GM19351 (cell line): ENCODE measurements around the gene TJP2.

Experiments
- ATAC-seq: cut with Tn5 transposase; IDR thresholded peaks from one replicate; pipeline ENCODE4 v1.9.1; 2021; ENCODE audit warnings: mild to moderate bottlenecking, moderate library complexity; ENCODE audit not compliant: unreplicated experiment

TJP2 gene

GRCh38 chr9:69323861-69324260, 149.8 kb downstream of the TJP2 start:
- ATAC-seq, result no peak
